WERI-Rb-1 (cell line): ENCODE data around the gene MTURN.

Source experiments
- DNase-seq: peaks from one replicate; pipeline ENCODE4 v3.0.0-alpha.2; 2020
- H3K27ac ChIP-seq: fragments of 250-450 bp; sonication (Bioruptor Pico); 2 replicates; pipeline ENCODE4 v1.5.1; 2020; ENCODE audit warnings: mild to moderate bottlenecking, moderate library complexity
- H3K27me3 ChIP-seq: fragments of 250-450 bp; sonication (Bioruptor Pico); 2 replicates; pipeline ENCODE4 v1.5.1; 2021; ENCODE audit warnings: mild to moderate bottlenecking, low read depth, moderate library complexity; ENCODE audit not compliant: insufficient read depth, severe bottlenecking
- H3K36me3 ChIP-seq: fragments of 250-450 bp; sonication (Bioruptor Pico); 2 replicates; pipeline ENCODE4 v1.5.1; 2020; ENCODE audit warnings: mild to moderate bottlenecking, moderate library complexity
- H3K4me3 ChIP-seq: 2 replicates; pipeline ENCODE4 v1.5.1; 2011; ENCODE audit warnings: low read depth, mild to moderate bottlenecking, control low read depth, low read length
- H3K9me3 ChIP-seq: fragments of 250-450 bp; sonication (Bioruptor Pico); 2 replicates; pipeline ENCODE4 v1.5.1; 2021; ENCODE audit warnings: mild to moderate bottlenecking, moderate library complexity; ENCODE audit not compliant: severe bottlenecking
- CTCF ChIP-seq: IDR thresholded peaks from 2 replicates; pipeline ENCODE4 v1.5.1; 2011; ENCODE audit warnings: low read depth, mild to moderate bottlenecking, control low read depth, inconsistent platforms, low read length

Gene MTURN

DNA sequence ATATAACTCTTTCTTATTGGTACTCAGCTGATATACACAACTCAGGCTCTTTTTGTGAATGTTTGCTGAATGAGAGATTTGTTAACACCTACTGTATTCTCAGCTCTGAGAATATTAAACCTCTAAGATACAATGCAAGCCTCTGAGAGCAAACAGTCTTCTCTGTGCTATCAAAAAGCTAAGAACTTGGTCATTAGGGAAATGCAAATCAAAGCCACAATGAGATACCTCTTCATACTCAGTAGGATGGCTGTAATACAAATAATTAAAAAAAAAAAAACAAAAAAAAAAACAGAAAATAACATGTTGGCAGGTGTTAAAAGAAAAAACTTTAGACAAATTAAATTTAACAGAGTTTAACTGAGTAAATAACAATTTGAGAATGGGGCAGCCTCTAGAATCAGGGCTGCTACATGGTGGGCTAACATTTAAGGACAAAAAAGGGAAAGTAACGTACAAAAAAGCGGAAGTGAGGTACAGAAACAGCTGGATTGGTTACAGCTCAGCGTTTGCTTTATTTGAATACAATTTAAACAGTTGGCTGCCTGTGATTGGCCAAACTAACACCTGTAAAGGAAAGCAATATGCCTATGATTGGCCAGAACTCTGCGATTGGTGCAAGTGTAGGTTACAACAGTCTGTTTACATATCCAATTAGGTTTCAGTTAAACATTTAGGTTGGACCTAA, 14.8 kb upstream of the MTURN start:
- no peaks in the 10 kb centered on the region for H3K27me3 ChIP-seq
- no peak overlapping the region for H3K4me3 ChIP-seq
- no peak overlapping the region for H3K27ac ChIP-seq
- TF ChIP-seq CTCF, result no peak
- H3K36me3 ChIP-seq, result no peaks in the 10 kb centered on the region
- peaks cover 2% of the 10 kb centered on the region for H3K9me3 ChIP-seq
- no peak for DNase-seq

DNA sequence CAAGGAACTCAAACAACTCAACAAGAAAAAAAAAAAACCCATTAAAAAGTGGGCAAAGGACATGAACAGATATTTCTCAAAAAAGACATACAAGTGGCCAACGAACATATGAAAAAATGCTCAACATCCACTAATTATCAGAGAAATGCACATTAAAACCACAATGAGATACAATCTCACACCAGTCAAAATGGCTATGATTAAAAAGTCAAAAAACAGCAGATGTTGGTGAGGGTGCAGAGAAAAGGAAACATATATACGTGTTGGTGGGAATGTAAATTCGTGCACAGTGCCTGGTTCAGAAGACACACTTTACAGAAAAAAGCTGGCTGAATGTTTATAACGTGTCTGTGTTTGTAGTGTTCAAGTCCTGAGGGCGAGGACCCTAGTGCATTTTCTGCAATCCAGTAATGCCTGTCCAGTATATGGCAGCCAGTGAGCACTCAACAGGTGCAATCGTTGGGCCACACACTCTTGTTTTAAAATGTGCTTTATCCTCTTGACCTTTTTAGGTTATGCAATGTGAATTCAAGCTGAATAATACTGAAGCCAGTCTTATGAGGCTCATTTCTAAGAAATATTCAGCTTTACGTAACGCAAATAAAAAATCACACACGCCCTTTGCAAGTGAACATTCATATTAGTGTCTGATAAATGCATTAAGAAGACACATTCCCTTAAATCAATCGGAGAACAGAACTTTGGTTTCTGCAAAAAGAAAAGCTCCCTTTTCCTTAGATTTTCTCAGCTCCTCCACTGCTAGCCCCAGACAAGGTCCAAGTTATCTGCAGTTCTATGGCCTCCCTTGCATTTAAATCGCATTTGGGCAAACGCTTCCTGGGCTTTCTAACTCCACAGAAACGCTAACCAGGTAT, 813 bp upstream of the MTURN start:
- Histone ChIP-seq H3K27ac (peak overlapping the region; percentile 16; the same call in 1 of the 2 replicates), H3K36me3 (no peaks in the 10 kb centered on the region), H3K4me3 (peak overlapping the region; percentile 47), H3K9me3 (no peaks in the 10 kb centered on the region), H3K27me3 (no peaks in the 10 kb centered on the region)
- TF ChIP-seq CTCF, result no peak
- no peak for DNase-seq

DNA sequence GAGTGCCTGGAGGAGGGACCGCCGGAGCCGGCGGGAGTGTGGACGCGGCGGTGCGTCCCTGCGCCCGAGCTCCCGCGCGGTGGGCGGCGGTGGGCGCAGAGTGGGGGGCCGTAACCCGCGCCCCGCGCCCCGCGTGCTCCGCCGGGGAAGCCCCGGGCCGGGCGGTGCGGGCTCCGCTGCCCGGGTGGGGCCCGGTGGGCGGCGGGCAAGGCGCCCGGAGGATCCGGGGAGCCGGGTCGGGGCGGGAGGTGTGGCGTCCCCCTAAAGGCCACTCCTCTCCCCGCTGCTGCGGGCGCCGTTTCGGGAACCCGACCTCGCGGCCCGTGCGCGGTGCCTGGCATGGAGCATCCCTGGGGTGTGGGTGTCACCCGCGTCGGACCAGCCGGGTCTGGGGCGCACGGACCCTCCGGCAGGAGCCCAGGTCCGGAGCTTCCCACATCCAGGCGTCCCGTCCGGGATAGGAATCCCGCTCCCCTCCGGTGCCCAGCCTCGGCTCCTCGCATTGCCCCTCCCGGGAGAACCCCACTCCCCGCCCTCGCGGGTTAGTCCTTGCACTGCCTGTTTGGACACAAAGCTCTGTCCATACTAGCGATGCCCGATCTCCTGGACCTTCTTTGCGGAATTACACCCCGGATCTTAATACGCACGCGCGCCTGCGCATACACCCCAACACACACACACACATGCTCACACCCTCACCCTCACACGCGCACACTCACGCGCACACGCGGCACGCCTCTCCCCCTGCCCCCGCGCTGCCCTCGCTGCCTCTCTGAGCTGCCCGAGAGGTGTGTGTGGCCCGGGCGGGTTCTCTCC, 723 bp downstream of the MTURN start:
- Histone ChIP-seq H3K4me3 (peak overlapping the region; percentile 79), H3K27ac (peak overlapping the region; percentile 59), H3K36me3 (no peaks in the 10 kb centered on the region), H3K9me3 (no peaks in the 10 kb centered on the region), H3K27me3 (no peaks in the 10 kb centered on the region)
- DNase-seq, result peak; percentile 64
- TF ChIP-seq CTCF, result no peak

DNA sequence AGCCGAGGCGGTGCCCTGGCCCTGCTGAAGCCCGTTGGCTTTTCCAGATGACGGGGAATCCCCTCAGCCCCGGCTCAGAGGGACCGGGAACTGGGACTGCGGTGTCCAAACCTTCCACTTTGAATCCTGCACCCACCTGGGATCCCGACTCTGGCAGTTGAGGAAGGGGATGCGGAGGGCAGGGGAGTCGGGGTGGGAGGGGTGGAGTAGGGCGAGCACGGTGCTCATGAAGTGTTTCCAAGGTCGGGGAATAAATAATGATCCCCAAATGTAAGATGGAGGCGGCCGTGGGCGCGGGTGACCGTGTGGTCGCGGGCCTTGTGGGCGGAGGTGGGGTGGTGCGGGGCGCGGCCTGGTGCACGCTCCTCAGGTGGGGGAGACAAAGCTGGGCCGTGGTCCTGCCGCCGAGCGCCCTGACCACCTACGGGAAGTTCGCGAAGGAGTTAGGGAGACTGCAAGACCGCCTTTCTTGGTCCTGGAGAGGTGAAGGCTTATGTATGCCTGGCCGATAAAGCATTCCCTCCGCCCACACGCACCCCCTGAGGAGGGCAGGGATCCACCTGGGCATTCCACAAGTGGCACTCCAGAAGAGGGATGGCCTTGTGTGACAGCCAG, 1.4 kb downstream of the MTURN start:
- no peak for TF ChIP-seq CTCF
- DNase-seq, result no peak
- 0 out of 2 replicates have a peak overlapping the region, but pooled peaks have one; percentile 43 for H3K27ac ChIP-seq
- no peaks in the 10 kb centered on the region for H3K27me3 ChIP-seq
- no peaks in the 10 kb centered on the region for H3K9me3 ChIP-seq
- H3K36me3 ChIP-seq, result no peaks in the 10 kb centered on the region
- peak overlapping the region; percentile 79 for H3K4me3 ChIP-seq

DNA sequence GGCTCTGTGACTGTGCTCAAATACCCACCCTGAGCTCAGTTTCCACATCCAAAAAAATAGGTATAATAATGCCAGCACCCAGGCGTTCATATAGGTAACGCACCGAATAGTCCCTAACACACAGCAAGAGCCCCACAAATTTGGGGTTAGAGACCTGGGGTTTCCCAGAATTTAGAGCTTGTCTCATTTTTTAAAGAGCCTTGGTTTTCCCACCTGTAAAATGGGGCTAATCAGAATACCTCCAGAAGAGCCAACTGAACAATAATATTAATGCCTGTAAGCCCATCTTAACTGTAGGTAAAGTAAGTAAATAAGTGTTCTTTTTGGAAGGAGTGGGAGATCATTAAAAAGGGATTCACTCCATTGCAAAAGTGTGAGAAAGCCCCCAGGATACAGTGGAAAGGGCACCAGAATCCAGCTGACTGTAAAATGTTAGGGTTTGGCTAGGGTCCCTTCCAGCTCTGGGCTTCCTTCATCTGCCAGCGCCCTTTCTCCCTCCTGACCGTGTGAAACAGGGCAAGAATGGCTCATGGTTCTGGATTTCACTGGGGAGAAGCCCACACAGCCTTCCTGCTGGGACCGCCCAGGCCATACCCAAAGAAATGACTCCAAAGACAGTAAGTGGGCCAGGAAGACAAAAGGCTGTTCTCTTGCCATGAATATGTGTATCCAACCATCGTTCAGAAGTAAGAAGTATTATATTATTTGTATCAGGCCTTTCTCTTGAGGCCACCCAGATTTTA, 2.1 kb downstream of the MTURN start:
- no peaks in the 10 kb centered on the region for H3K9me3 ChIP-seq
- no peak overlapping the region for H3K4me3 ChIP-seq
- DNase-seq, result no peak
- TF ChIP-seq CTCF, result no peak
- H3K27ac ChIP-seq, result no peak overlapping the region
- no peaks in the 10 kb centered on the region for H3K36me3 ChIP-seq
- no peaks in the 10 kb centered on the region for H3K27me3 ChIP-seq
